Calu3 (cell line): ENCODE data around the gene UBQLNL. TPM values are rescaled to one million over a fixed set of nuclear protein-coding genes. Genes with fewer than 3 reads are reported as not detected.

Experiments
- BruUV-seq: library from RNA; stranded (reverse); fragments of 400-500 nt; replicated peaks from 2 replicates; lab custom pipeline; 2021; lab: Mats Ljungman, UMichigan
- CTCF ChIA-PET: fragments of 300-600 bp; sonication (Branson Sonifier 250); formaldehyde crosslinking; loops from one replicate; lab custom pipeline; 2022; ENCODE audit warnings: antibody characterized with exemption; lab: Charles Lee
- DNase-seq: peaks from one replicate; pipeline ENCODE4 v3.0.0; 2022
- H3K27ac Mint-ChIP-seq: one replicate; pipeline ENCODE4 v1.8.0; 2022; ENCODE audit warnings: mixed read lengths; ENCODE audit not compliant: unreplicated experiment
- H3K27me3 Mint-ChIP-seq: one replicate; pipeline ENCODE4 v1.8.0; 2022; ENCODE audit warnings: mixed read lengths; ENCODE audit not compliant: unreplicated experiment
- H3K36me3 Mint-ChIP-seq: one replicate; pipeline ENCODE4 v1.8.0; 2022; ENCODE audit warnings: mild to moderate bottlenecking, moderate library complexity, mixed read lengths; ENCODE audit not compliant: insufficient read depth, unreplicated experiment
- H3K4me1 Mint-ChIP-seq: one replicate; pipeline ENCODE4 v1.8.0; 2022; ENCODE audit warnings: mild to moderate bottlenecking, low read depth, mixed read lengths; ENCODE audit not compliant: unreplicated experiment
- H3K4me3 Mint-ChIP-seq: one replicate; pipeline ENCODE4 v1.8.0; 2022; ENCODE audit warnings: mild to moderate bottlenecking, low read depth, moderate library complexity, mixed read lengths; ENCODE audit not compliant: unreplicated experiment
- H3K9me3 Mint-ChIP-seq: one replicate; pipeline ENCODE4 v1.8.0; 2022; ENCODE audit warnings: low read depth, mixed read lengths; ENCODE audit not compliant: unreplicated experiment
- CTCF ChIP-seq: fragments of 200-600 bp; IDR thresholded peaks from one replicate; pipeline ENCODE4 v1.8.0; 2022; ENCODE audit warnings: antibody characterized with exemption; ENCODE audit not compliant: unreplicated experiment
- intact Hi-C: fragments of 100-400 bp; cut with micrococcal nuclease; formaldehyde crosslinking; loops from one replicate; pipeline ENCODE4 v1.10.0; 2022; ENCODE audit not compliant: unreplicated experiment
- total RNA-seq: library from RNA; stranded (reverse); gene quantifications from 2 replicates; pipeline ENCODE4 v1.2.3, GENCODE V29; 2022

Gene UBQLNL
- total RNA-seq, 1 experiment from 2014 or later = 0.14 TPM

GRCh38 chr11:5553343-5553742, 36.8 kb upstream of the UBQLNL start:
- no peak overlapping the region for H3K4me3 Mint-ChIP-seq
- DNase-seq = no peak
- CTCF ChIA-PET = interaction anchor here (1.0 kb wide), 1 partner anchor 77 kb away, joined by 4 read pairs; no protein-coding TSS in a partner anchor
- intact Hi-C loops = loop anchor here (1.0 kb wide), 1 partner anchor 77 kb away; no protein-coding TSS in a partner anchor
- H3K9me3 Mint-ChIP-seq = no peaks in the 10 kb centered on the region
- peaks cover 7% of the 10 kb centered on the region for H3K4me1 Mint-ChIP-seq
- H3K27ac Mint-ChIP-seq = no peak overlapping the region
- H3K27me3 Mint-ChIP-seq = peaks cover 32% of the 10 kb centered on the region
- TF ChIP-seq CTCF = no peak
- no peaks in the 10 kb centered on the region for H3K36me3 Mint-ChIP-seq
- no TSS peak for BruUV-seq

DNA sequence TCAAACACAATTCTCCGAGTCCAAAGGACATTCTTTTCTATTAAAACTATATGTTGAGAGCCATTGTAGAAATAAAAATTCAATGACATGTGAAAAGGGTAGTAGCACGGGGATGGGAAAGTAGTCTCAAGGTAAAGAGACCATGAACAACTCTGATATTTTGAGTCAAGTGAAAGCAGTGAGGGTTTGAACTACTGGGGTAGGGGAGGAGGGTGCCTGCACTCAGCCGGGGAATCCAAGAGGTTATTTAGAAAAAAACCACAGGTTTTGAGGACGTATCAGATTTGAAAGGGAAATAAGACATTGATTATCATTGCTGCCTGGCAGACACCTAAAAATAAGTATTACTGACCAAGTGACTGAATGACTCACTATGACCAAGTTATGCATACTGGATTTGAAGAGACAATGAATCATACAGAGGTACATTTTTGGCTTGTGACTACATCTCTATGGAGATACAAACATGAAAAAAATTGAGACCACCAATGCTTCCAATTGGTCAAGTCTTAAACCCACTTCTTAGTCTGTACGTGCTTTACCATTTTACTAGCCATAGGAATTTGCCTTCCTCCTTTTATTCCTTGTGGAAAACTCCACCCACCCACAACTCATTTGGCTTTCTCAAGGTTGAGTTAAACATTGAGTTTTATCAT, 34.1 kb upstream of the UBQLNL start:
- no TSS peak for BruUV-seq
- peaks cover 13% of the 10 kb centered on the region for H3K27me3 Mint-ChIP-seq
- H3K9me3 Mint-ChIP-seq = no peaks in the 10 kb centered on the region
- no peaks in the 10 kb centered on the region for H3K36me3 Mint-ChIP-seq
- intact Hi-C loops = no loop called here
- H3K4me3 Mint-ChIP-seq = no peak overlapping the region
- no peak overlapping the region for H3K27ac Mint-ChIP-seq
- H3K4me1 Mint-ChIP-seq = no peaks in the 10 kb centered on the region
- CTCF ChIA-PET = no interaction called here
- DNase-seq = no peak
- no peak for TF ChIP-seq CTCF

DNA sequence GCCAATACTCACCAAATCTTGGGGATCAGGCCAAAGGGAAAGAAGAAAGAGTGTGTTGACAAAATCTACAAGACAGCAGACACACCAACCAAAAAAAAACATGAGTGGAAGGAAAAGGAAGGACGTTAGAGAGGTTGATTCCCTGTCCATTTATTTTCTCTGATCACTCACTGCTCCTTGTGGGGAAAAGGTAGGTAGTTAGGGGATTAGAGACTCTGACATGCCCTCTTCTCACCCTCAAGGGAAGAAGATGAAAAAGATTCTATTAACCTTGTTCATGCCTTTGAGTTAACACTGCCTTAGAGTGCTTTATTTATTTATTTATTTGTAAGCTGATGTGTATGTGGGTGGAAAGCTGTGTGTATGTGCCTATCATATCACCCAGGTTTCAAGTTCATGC, 31.9 kb upstream of the UBQLNL start, which contains the start of gene OR52H1:
OR52H1 (minus strand) TSS at position 101 of the 400 bp plus-strand sequence. CDS start 3,035 bp downstream, outside the sequence.
- BruUV-seq = no TSS peak
- H3K36me3 Mint-ChIP-seq = no peaks in the 10 kb centered on the region
- no peak within 1 kb of the TSS for H3K4me3 Mint-ChIP-seq
- H3K27ac Mint-ChIP-seq = no peak within 1 kb of the TSS
- intact Hi-C loops = no loop called here
- TF ChIP-seq CTCF = no peak
- no peak for DNase-seq
- no peaks in the 10 kb centered on the region for H3K9me3 Mint-ChIP-seq
- H3K4me1 Mint-ChIP-seq = no peaks in the 10 kb centered on the region
- no peaks in the 10 kb centered on the region for H3K27me3 Mint-ChIP-seq
- CTCF ChIA-PET = no interaction called here

DNA sequence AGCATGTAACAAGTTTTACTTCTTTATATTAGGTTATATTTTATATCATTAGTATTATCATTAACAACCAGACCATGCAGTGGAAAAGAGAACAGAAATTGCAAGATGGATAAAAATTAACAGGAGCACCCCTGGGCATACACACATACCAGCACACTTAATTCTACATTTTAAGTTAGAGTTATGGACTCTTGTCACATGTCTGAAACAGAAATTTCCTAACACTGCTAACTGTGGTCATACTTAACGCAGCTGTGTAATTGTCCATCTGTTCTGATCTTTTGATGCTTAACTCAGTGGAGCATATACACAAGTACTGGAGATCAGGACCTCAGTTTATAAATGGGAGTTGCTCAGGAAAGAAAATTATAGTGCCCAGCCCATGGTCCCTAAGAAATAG, 31.5 kb upstream of the UBQLNL start:
- H3K4me3 Mint-ChIP-seq = no peak overlapping the region

More for the DNA sequence above, 31.5 kb upstream of the UBQLNL start:
- TF ChIP-seq CTCF = no peak
- CTCF ChIA-PET = no interaction called here
- Mint-ChIP-seq H3K27ac (no peak overlapping the region), H3K36me3 (no peaks in the 10 kb centered on the region), H3K9me3 (no peaks in the 10 kb centered on the region), H3K27me3 (no peaks in the 10 kb centered on the region), H3K4me1 (no peaks in the 10 kb centered on the region)
- intact Hi-C loops = no loop called here
- no peak for DNase-seq
- no TSS peak for BruUV-seq
